Panc1 (cell line): ENCODE data around the gene SCGB1D4. TPM values are rescaled to one million over a fixed set of nuclear protein-coding genes. Genes with fewer than 3 reads are reported as not detected.

Experiments used
- ATAC-seq: fragments of 200-7000 bp; cut with Tn5 transposase; 2 replicates; pipeline ENCODE4 v1.9.1; 2020; ENCODE audit warnings: mild to moderate bottlenecking, moderate library complexity
- Bru-seq: library from RNA; stranded (reverse); fragments of 400-500 nt; gene quantifications from one replicate; lab custom pipeline; 2021; lab: Mats Ljungman, UMichigan
- BruChase-seq, 2 experiments: library from RNA; stranded (reverse); fragments of 400-500 nt; gene quantifications; one replicate each; lab custom pipeline; 2021; lab: Mats Ljungman, UMichigan
- BruUV-seq: library from RNA; stranded (reverse); fragments of 400-500 nt; replicated peaks from 2 replicates; lab custom pipeline; 2021; lab: Mats Ljungman, UMichigan
- CTCF ChIA-PET: fragments of 300-600 bp; sonication (Branson Sonifier 250); formaldehyde crosslinking; loops from one replicate; lab custom pipeline; 2022; ENCODE audit warnings: antibody characterized with exemption; lab: Charles Lee
- POLR2A ChIA-PET: fragments of 300-600 bp; sonication (Branson Sonifier 250); formaldehyde crosslinking; loops from one replicate; lab custom pipeline; 2022; ENCODE audit warnings: antibody characterized with exemption; lab: Charles Lee
- DNase-seq: peaks from one replicate; pipeline ENCODE4 v3.0.0-alpha.2; 2010; ENCODE audit warnings: low read depth, low spot score
- H3K27ac ChIP-seq: 2 replicates; pipeline ENCODE4 v1.5.1; 2011; ENCODE audit warnings: mild to moderate bottlenecking, low read length, inconsistent platforms
- H3K27me3 ChIP-seq: fragments of 200-500 bp; sonication (Bioruptor generic); 2 replicates; pipeline ENCODE4 v1.6.0; 2014; ENCODE audit warnings: low read length, inconsistent platforms; ENCODE audit not compliant: control insufficient read depth, insufficient read depth
- H3K36me3 ChIP-seq: fragments of 200-500 bp; sonication (Bioruptor generic); 2 replicates; pipeline ENCODE4 v1.5.1; 2014; ENCODE audit warnings: inconsistent platforms, mild to moderate bottlenecking, low read length, moderate library complexity; ENCODE audit not compliant: control insufficient read depth, insufficient read depth
- H3K4me1 ChIP-seq: 2 replicates; pipeline ENCODE4 v1.5.1; 2011; ENCODE audit warnings: inconsistent platforms, mild to moderate bottlenecking, low read length, moderate library complexity; ENCODE audit not compliant: control insufficient read depth, insufficient read depth
- H3K4me3 ChIP-seq, 2 experiments: 2 replicates each; pipeline ENCODE4 v1.5.1; 2011 to 2012; ENCODE audit warnings: low read depth in 2 of 2, low read length in 2 of 2, mild to moderate bottlenecking in 2 of 2, inconsistent platforms in 1 of 2, moderate library complexity in 1 of 2
- H3K9me3 ChIP-seq: fragments of 200-500 bp; sonication (Bioruptor generic); 2 replicates; pipeline ENCODE4 v1.5.1; 2014; ENCODE audit warnings: low read depth, mild to moderate bottlenecking, inconsistent platforms, low read length, moderate library complexity; ENCODE audit not compliant: control insufficient read depth, insufficient read depth
- POLR2AphosphoS5 ChIP-seq: IDR thresholded peaks from 2 replicates; pipeline ENCODE4 v1.6.1; 2012; ENCODE audit warnings: mild to moderate bottlenecking, low read depth, low read length, moderate library complexity
- REST ChIP-seq, 2 experiments: IDR thresholded peaks; 2 replicates each; pipeline ENCODE4 v1.6.1; 2011 to 2012; ENCODE audit warnings: low read depth in 2 of 2, control low read depth in 1 of 2, low read length in 1 of 2, mild to moderate bottlenecking in 1 of 2, moderate library complexity in 1 of 2; ENCODE audit not compliant: insufficient read depth in 1 of 2
- SIN3A ChIP-seq: IDR thresholded peaks from 2 replicates; pipeline ENCODE4 v1.6.1; 2012; ENCODE audit warnings: low read depth, mild to moderate bottlenecking, low read length, moderate library complexity, borderline replicate concordance; ENCODE audit not compliant: insufficient read depth
- TCF7L2 ChIP-seq: IDR thresholded peaks from 2 replicates; pipeline ENCODE4 v1.6.1; 2011; ENCODE audit warnings: mild to moderate bottlenecking, low read depth, low read length, inconsistent platforms
- in situ Hi-C: cut with HindIII; loops from 2 replicates; pipeline ENCODE4 v1.10.0; 2016; ENCODE audit warnings: low sequenced_read_pairs, low pct_unique_long_range_greater_than_20kb
- intact Hi-C: fragments of 100-400 bp; cut with micrococcal nuclease; formaldehyde crosslinking; loops from one replicate; pipeline ENCODE4 v1.10.0; 2022; ENCODE audit not compliant: unreplicated experiment
- long read RNA-seq: library from polyadenylated mRNA; unstranded; transcript quantifications from one replicate; pipeline ENCODE4 v2.0.0, GENCODE V29; 2021; ENCODE audit not compliant: unreplicated experiment
- polyA plus RNA-seq: library from polyadenylated mRNA; unstranded; fragments of >200 nt; gene quantifications from one replicate; pipeline ENCODE4 v1.2.1, GENCODE V29; 2012; ENCODE audit warnings: missing spikeins; ENCODE audit not compliant: insufficient read length
- total RNA-seq: library from RNA; stranded (reverse); gene quantifications from one replicate; pipeline ENCODE4 v1.2.1, GENCODE V29; 2021; ENCODE audit not compliant: unreplicated experiment
- TF ChIP-seq, protein P1 (sequence below): fragments of 450-650 bp; IDR thresholded peaks from 2 replicates; pipeline ENCODE4 v1.5.1; 2017; ENCODE audit warnings: mild to moderate bottlenecking

The SCGB1D4 gene, protein sequence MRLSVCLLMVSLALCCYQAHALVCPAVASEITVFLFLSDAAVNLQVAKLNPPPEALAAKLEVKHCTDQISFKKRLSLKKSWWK
- not detected for total RNA-seq
- not detected for polyA plus RNA-seq
- not detected for Bru-seq, nascent RNA
- not detected for BruChase-seq, experiment 1, labeled RNA remaining after a 2-hour chase
- BruChase-seq, experiment 2, labeled RNA remaining after a 6-hour chase: not detected
- long read RNA-seq: 0 reads

DNA sequence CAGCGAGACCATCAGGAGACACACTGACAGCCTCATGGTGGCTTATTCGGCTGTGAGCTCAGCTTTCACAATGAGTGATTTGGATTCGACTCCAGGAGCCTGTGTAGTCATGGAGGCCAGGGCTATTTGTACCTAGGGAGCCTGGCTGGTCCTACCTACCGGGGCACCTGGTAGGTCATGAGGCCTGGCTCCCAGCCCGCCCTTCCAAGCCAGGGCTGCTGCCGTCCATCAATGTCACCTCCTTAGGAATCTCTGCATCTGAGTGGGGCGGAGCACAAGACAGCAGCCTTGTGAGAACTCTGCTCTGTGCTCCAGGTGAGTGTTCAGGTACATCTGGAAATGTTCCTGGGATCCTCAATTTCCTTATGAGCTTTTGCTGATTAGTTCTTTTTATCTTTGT lies at the start of gene SCGB1D4:
TSS of gene SCGB1D4 (minus strand) at position 101 of the 400 bp plus-strand sequence. CDS start at position 36, 65 bp downstream.
- no peak for DNase-seq
- CTCF ChIA-PET: interaction anchor here (0.7 kb wide), 1 partner anchor 176 kb away, joined by 4 read pairs; no protein-coding TSS in a partner anchor
- in situ Hi-C loops: no loop called here
- Histone ChIP-seq H3K4me1 (no peaks in the 10 kb centered on the region), H3K27me3 (peaks cover 23% of the 10 kb centered on the region), H3K9me3 (no peaks in the 10 kb centered on the region), H3K4me3 (no peak within 1 kb of the TSS), H3K36me3 (no peaks in the 10 kb centered on the region), H3K27ac (no peak within 1 kb of the TSS)
- POLR2A ChIA-PET: no interaction called here
- TF ChIP-seq, protein P1, sequence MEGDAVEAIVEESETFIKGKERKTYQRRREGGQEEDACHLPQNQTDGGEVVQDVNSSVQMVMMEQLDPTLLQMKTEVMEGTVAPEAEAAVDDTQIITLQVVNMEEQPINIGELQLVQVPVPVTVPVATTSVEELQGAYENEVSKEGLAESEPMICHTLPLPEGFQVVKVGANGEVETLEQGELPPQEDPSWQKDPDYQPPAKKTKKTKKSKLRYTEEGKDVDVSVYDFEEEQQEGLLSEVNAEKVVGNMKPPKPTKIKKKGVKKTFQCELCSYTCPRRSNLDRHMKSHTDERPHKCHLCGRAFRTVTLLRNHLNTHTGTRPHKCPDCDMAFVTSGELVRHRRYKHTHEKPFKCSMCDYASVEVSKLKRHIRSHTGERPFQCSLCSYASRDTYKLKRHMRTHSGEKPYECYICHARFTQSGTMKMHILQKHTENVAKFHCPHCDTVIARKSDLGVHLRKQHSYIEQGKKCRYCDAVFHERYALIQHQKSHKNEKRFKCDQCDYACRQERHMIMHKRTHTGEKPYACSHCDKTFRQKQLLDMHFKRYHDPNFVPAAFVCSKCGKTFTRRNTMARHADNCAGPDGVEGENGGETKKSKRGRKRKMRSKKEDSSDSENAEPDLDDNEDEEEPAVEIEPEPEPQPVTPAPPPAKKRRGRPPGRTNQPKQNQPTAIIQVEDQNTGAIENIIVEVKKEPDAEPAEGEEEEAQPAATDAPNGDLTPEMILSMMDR: no peak
- TF ChIP-seq SIN3A: no peak
- no peak for TF ChIP-seq REST (IDR thresholded peaks at IDR 0.05; ENCODE audit: insufficient read depth in 1 of 2, low read depth in 2 of 2, low read length in 1 of 2)
- no peak for TF ChIP-seq POLR2AphosphoS5
- TF ChIP-seq TCF7L2: no peak
- intact Hi-C loops: no loop called here
- no TSS peak for BruUV-seq
- no peak for ATAC-seq

DNA sequence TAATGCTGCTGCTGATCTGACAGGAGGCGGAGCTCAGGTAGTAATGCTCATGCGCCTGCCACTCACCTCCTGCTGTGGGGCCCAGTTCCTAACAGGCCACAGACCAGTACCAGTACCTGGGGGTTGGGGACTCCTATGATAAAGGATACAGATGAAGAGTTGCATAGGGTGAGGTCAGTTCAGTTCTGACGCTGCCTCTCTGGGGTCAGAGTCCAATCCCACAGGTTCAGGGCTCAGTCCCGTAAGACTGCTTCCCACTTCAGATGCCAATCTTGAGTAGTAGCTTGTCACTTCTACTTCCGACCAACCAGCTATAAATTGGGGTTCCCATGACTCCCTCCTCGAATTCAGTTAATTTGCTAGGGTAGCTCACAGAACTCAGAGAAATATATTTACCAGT lies 47.0 kb upstream of the SCGB1D4 start:
- Histone ChIP-seq H3K4me1 (no peaks in the 10 kb centered on the region), H3K36me3 (no peaks in the 10 kb centered on the region; the same call in 1 of the 2 replicates), H3K27me3 (no peaks in the 10 kb centered on the region), H3K4me3 (no peak overlapping the region), H3K27ac (no peak overlapping the region), H3K9me3 (no peaks in the 10 kb centered on the region)
- in situ Hi-C loops (no loop called here), intact Hi-C loops (no loop called here)
- ATAC-seq: no peak
- ChIA-PET CTCF (no interaction called here), POLR2A (interaction anchor here (0.6 kb wide), 1 partner anchor 236 kb away, joined by 4 read pairs; no protein-coding TSS in a partner anchor)
- DNase-seq: no peak
- BruUV-seq: no TSS peak
- TF ChIP-seq REST (IDR thresholded peaks at IDR 0.05; ENCODE audit: insufficient read depth in 1 of 2, low read depth in 2 of 2, low read length in 1 of 2) (no peak), TCF7L2 (no peak), SIN3A (no peak), POLR2AphosphoS5 (no peak)
- TF ChIP-seq, protein P1: no peak
